GM12872 (cell line): ENCODE data around the gene RHOBTB3.

Experiments
- CTCF ChIP-seq: IDR thresholded peaks from 3 replicates; pipeline ENCODE4 v1.5.1; 2011; ENCODE audit warnings: low read depth, mild to moderate bottlenecking, low read length, moderate library complexity; ENCODE audit not compliant: insufficient read depth

RHOBTB3 gene

GRCh38 chr5:95721582-95722295 lies 9.4 kb upstream of the RHOBTB3 start:
- no peak for TF ChIP-seq CTCF

GRCh38 chr5:95723632-95724369 lies 7.3 kb upstream of the RHOBTB3 start:
- no peak for TF ChIP-seq CTCF

- TF ChIP-seq CTCF = no peak
These were observed 5.9 kb upstream of the RHOBTB3 start for GRCh38 chr5:95725071-95725820.

GRCh38 chr5:95725937-95726810 lies 5.0 kb upstream of the RHOBTB3 start:
- no peak for TF ChIP-seq CTCF

GRCh38 chr5:95726811-95727763 lies 4.0 kb upstream of the RHOBTB3 start:
- no peak for TF ChIP-seq CTCF

- no peak for TF ChIP-seq CTCF
These were observed 3.4 kb upstream of the RHOBTB3 start for GRCh38 chr5:95727764-95728191.
